Esophagus muscularis mucosa (tissue), 4 donors: ENCODE results near the gene TMEM131. TPM values are rescaled to one million over a fixed set of nuclear protein-coding genes. Genes with fewer than 3 reads are reported as not detected.
"Not testable (repeated sequence)": the region's sequence is repeated elsewhere in the genome, so short reads cannot be mapped to it uniquely, and the experiment has no call there.

Source experiments
- DNase-seq: peaks from one replicate; pipeline ENCODE4 v3.0.0-alpha.2; 2017; ENCODE audit errors: extremely low spot score
- H3K27ac ChIP-seq, 4 donors: fragments of 200-600 bp; sonication (generic); replicated peaks in 1 of 4; 1 replicate in 3 of 4; 2 replicates in 1 of 4; pipeline ENCODE4 v1.5.1; 2016 to 2019; ENCODE audit warnings: mild to moderate bottlenecking in 1 of 4
- H3K27me3 ChIP-seq, 4 donors: fragments of 200-600 bp; sonication (generic); one replicate each; pipeline versions ENCODE4 v1.5.1 to v1.6.0; 2016 to 2019
- H3K36me3 ChIP-seq, 4 donors: fragments of 200-600 bp; sonication (generic); one replicate each; pipeline ENCODE4 v1.5.1; 2016 to 2019
- H3K4me1 ChIP-seq, 4 donors: fragments of 200-600 bp; sonication (generic); one replicate each; pipeline ENCODE4 v1.5.1; 2016 to 2019
- H3K4me3 ChIP-seq, 4 donors: fragments of 200-600 bp; sonication (generic); 1 replicate in 2 of 4; 2 replicates in 2 of 4; pipeline ENCODE4 v1.5.1; 2016 to 2019; ENCODE audit warnings: mild to moderate bottlenecking in 4 of 4, moderate library complexity in 1 of 4
- H3K9me3 ChIP-seq, 4 donors: fragments of 200-600 bp; sonication (generic); 1 replicate in 3 of 4; 2 replicates in 1 of 4; pipeline ENCODE4 v1.5.1; 2016 to 2019
- EP300 ChIP-seq: sonication (generic); formaldehyde crosslinking; IDR thresholded peaks from one replicate; pipeline ENCODE4 v1.6.1; 2017; ENCODE audit warnings: antibody characterized with exemption
- POLR2A ChIP-seq: fragments of 450-650 bp; IDR thresholded peaks from one replicate; pipeline ENCODE4 v1.6.1; 2017; ENCODE audit warnings: antibody characterized with exemption, moderate library complexity, mild to moderate bottlenecking, low read depth
- POLR2AphosphoS5 ChIP-seq, 2 donors: sonication (generic); formaldehyde crosslinking; IDR thresholded peaks; one replicate each; pipeline ENCODE4 v1.6.1; 2017; ENCODE audit warnings: antibody characterized with exemption in 2 of 2
- WGBS: methylation state at CpG from one replicate; pipeline ENCODE4 v1.1.5; 2018; 5-methylcytosine and 5-hydroxymethylcytosine counted together
- intact Hi-C: fragments of 100-400 bp; cut with DNase I; formaldehyde crosslinking; loops from one replicate; pipeline ENCODE4 v1.15.1; 2023
- total RNA-seq, 4 donors: library from RNA; depleted of rRNA; stranded (reverse); fragments of >200 nt; gene quantifications; one replicate each; pipeline versions ENCODE4 v1.1.0 to v1.2.1, GENCODE V29; 2016
- TF ChIP-seq, protein P1 (sequence below), 3 experiments: fragments of 200-600 bp in 2 of 3; fragments of 450-650 bp in 1 of 3; sonication (generic) in 2 of 3; IDR thresholded peaks; one replicate each; pipeline ENCODE4 v1.5.1; 2017 to 2019; ENCODE audit warnings: antibody characterized with exemption in 3 of 3, mild to moderate bottlenecking in 2 of 3, moderate library complexity in 1 of 3

The TMEM131 gene
- total RNA-seq, 4 donors from 2014 or later, result 23.9 to 34.1 (median 26.5) TPM

DNA sequence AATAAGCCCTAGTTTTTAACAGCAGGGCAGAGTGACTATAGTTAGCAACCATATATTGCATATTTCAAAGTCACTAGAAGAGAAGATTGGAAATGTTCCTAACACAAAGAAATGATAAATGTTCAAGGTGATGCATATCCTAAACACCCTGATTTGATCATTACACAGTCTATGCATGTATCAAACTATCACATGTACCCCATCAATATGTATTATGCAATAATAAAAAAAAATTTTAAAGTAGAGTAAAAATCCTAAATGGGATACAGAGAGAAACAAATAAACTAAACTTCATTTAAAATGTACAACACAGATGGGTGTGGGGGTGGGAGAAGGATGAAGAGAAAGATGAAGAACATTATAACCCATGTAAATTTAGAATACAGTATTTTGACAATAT, 93.9 kb downstream of the TMEM131 start:
- TF ChIP-seq, protein P1, sequence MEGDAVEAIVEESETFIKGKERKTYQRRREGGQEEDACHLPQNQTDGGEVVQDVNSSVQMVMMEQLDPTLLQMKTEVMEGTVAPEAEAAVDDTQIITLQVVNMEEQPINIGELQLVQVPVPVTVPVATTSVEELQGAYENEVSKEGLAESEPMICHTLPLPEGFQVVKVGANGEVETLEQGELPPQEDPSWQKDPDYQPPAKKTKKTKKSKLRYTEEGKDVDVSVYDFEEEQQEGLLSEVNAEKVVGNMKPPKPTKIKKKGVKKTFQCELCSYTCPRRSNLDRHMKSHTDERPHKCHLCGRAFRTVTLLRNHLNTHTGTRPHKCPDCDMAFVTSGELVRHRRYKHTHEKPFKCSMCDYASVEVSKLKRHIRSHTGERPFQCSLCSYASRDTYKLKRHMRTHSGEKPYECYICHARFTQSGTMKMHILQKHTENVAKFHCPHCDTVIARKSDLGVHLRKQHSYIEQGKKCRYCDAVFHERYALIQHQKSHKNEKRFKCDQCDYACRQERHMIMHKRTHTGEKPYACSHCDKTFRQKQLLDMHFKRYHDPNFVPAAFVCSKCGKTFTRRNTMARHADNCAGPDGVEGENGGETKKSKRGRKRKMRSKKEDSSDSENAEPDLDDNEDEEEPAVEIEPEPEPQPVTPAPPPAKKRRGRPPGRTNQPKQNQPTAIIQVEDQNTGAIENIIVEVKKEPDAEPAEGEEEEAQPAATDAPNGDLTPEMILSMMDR (IDR thresholded peaks at IDR 0.05), result no peak
- TF ChIP-seq POLR2A, result no peak
- TF ChIP-seq POLR2AphosphoS5 (IDR thresholded peaks at IDR 0.05), result no peak
- TF ChIP-seq EP300, result no peak
- no peak for DNase-seq
- no peaks in the 10 kb centered on the region for H3K27me3 ChIP-seq
- H3K4me1 ChIP-seq, result peaks cover 0 to 7% (median 3%) of the 10 kb centered on the region in 4 donors
- H3K4me3 ChIP-seq, result no peak overlapping the region
- H3K36me3 ChIP-seq, result peaks cover 0 to 1% (median 0%) of the 10 kb centered on the region in 4 donors
- intact Hi-C loops, result no loop called here
- H3K9me3 ChIP-seq, result no peaks in the 10 kb centered on the region
- H3K27ac ChIP-seq, result no peak overlapping the region

DNA sequence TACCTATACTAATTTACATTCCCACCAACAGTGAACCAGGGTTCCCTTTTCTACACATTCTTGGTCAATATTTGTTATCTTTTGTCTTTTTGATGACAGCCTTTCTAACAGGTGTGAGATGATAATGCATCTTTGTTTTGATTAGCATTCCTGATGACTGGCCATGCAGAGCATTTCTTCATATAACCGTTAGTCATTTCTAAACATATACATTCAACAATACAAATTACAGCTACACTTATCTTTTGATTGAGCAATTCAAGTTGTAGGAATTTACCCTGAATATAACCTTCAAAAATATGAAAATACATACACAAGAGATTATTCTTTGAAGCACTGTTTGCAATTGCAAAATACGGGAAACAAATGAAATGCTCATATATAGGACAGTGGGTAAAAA, 94.9 kb downstream of the TMEM131 start:
- H3K27me3 ChIP-seq, result no peaks in the 10 kb centered on the region
- no peaks in the 10 kb centered on the region for H3K9me3 ChIP-seq
- no peak overlapping the region for H3K4me3 ChIP-seq
- H3K4me1 ChIP-seq, result no peaks in the 10 kb centered on the region
- DNase-seq, result no peak
- no peaks in the 10 kb centered on the region for H3K36me3 ChIP-seq
- WGBS, result 79% methylated on average over 2 of the region's 2 CpGs
- intact Hi-C loops, result no loop called here
- H3K27ac ChIP-seq, result no peak overlapping the region
- TF ChIP-seq POLR2AphosphoS5 (IDR thresholded peaks at IDR 0.05) (no peak), POLR2A (no peak), EP300 (no peak)
- TF ChIP-seq, protein P1 (IDR thresholded peaks at IDR 0.05), result no peak

DNA sequence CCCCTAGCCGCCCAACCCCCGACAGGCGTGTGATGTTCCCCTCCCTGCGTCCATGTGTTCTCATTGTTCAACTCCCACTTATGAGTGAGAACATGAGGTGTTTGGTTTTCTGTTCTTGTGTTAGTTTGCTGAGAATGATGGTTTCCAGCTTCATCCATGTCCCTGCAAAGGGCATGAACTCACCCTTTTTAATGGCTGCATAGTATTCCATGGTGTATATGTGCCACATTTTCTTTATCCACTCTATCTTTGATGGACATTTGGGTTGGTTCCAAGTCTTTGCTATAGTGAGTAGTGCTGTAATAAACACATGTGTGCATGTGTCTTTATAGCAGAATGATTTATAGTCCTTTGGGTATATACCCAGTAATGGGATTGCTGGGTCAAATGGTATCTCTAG, 102.7 kb downstream of the TMEM131 start:
- H3K27ac ChIP-seq, H3K4me1 ChIP-seq, H3K27me3 ChIP-seq, H3K36me3 ChIP-seq, H3K4me3 ChIP-seq, H3K9me3 ChIP-seq, intact Hi-C loops, DNase-seq: not testable (repeated sequence)
- WGBS, result 94% methylated on average over 4 of the region's 4 CpGs

DNA sequence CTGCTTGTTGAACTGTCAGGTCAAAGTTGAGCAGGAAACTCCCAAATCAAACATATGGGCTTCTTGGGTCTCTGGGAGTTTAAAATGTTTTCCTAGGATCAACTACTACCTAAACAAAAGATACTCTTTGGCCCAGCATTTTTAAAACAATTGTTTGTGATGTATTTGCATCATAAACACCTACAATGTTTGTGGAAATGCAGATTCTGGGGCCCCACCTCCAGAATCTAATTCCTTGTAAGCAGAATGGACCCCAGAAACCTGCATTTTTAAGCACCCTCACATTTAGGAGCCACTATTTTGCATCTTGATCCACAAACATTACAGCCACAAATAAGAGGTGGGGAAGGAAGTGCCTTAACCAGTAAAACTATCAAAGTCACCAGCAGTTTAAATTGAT, 104.1 kb downstream of the TMEM131 start:
- no peak for TF ChIP-seq EP300
- no peak for TF ChIP-seq POLR2A
- Histone ChIP-seq H3K4me1 (peaks cover 0 to 8% (median 0%) of the 10 kb centered on the region in 4 donors), H3K27me3 (no peaks in the 10 kb centered on the region), H3K4me3 (no peak overlapping the region), H3K27ac (no peak overlapping the region), H3K9me3 (peaks cover 0 to 3% (median 1%) of the 10 kb centered on the region in 4 donors), H3K36me3 (peaks cover 9 to 17% (median 9%) of the 10 kb centered on the region in 4 donors)
- DNase-seq, result no peak
- intact Hi-C loops, result no loop called here

DNA sequence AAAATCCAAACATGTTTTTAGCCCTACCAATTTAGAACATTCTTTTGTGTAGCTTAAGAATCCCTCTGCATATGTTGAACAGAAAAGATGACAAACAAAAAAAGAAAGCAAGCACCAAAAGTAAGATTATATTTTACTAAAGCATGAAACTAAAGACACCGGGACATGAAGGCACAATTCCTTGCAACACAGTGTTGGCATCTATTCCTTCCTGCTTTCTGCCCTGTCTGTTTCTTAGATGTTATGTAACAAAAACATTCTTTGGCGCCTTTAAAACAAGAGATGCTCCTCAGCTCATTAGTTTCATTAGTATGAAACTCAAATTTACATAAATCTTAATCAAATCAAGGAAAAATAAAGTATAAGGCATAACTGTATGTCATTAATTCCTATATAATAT, 106.6 kb downstream of the TMEM131 start:
- 78% methylated on average over 2 of the region's 2 CpGs for WGBS
- intact Hi-C loops, result no loop called here
- H3K4me3 ChIP-seq, result no peak overlapping the region
- TF ChIP-seq POLR2A, result no peak
- TF ChIP-seq EP300, result no peak
- TF ChIP-seq, protein P1 (IDR thresholded peaks at IDR 0.05), result no peak
- TF ChIP-seq POLR2AphosphoS5 (IDR thresholded peaks at IDR 0.05), result no peak
- DNase-seq, result no peak
- H3K36me3 ChIP-seq, result peaks cover 14 to 31% (median 21%) of the 10 kb centered on the region in 4 donors
- no peak overlapping the region for H3K27ac ChIP-seq
- H3K9me3 ChIP-seq, result peaks cover 0 to 17% (median 11%) of the 10 kb centered on the region in 4 donors
- no peaks in the 10 kb centered on the region for H3K27me3 ChIP-seq
- peaks cover 0 to 8% (median 0%) of the 10 kb centered on the region in 4 donors for H3K4me1 ChIP-seq

DNA sequence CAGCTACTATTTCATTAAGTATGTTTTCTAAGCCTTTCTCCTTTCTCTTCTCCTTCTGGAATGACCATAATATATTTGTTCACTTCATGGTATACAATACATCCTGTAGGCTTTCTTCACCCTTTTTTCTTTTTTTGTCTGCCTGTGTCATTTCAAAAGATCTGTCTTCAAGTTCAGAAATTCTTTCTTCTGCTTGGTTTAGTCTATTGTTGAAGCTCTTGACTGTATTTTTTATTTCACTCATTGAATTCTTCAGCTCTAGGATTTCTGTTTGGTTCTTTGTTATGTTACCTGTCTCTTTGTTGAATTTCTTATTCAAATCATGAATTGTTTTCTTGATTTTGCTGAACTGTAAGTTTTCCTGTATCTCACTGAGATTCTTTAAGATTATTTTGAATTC, 109.9 kb downstream of the TMEM131 start:
- no peak overlapping the region for H3K27ac ChIP-seq
- H3K27me3 ChIP-seq, result no peaks in the 10 kb centered on the region
- no peak overlapping the region for H3K4me3 ChIP-seq
- intact Hi-C loops, result no loop called here
- TF ChIP-seq POLR2AphosphoS5 (IDR thresholded peaks at IDR 0.05) (no peak), EP300 (no peak), POLR2A (no peak)
- TF ChIP-seq, protein P1 (IDR thresholded peaks at IDR 0.05), result no peak
- peaks cover 14 to 31% (median 21%) of the 10 kb centered on the region in 4 donors for H3K36me3 ChIP-seq
- no peak for DNase-seq
- peaks cover 0 to 17% (median 11%) of the 10 kb centered on the region in 4 donors for H3K9me3 ChIP-seq
- peaks cover 0 to 4% (median 0%) of the 10 kb centered on the region in 4 donors for H3K4me1 ChIP-seq
